SK-N-MC (cell line): Measurements from ENCODE around the gene PLA1A.

Experiments used
- DNase-seq: peaks from one replicate; pipeline ENCODE4 v3.0.0-alpha.2; 2011; ENCODE audit warnings: low read depth, low spot score
- H3K27ac ChIP-seq: fragments of 200-600 bp; sonication (generic); 2 replicates; pipeline ENCODE4 v1.5.1; 2016; ENCODE audit warnings: mixed run types
- H3K36me3 ChIP-seq: fragments of 200-600 bp; sonication (generic); 2 replicates; pipeline ENCODE4 v1.6.1; 2017; ENCODE audit warnings: antibody characterized with exemption, low read length, mixed read lengths; ENCODE audit not compliant: insufficient read depth
- H3K4me3 ChIP-seq: fragments of 200-600 bp; sonication (generic); 2 replicates; pipeline ENCODE4 v1.5.1; 2016
- H3K9ac ChIP-seq: fragments of 200-600 bp; sonication (generic); 2 replicates; pipeline ENCODE4 v1.8.0; 2017; ENCODE audit warnings: mixed run types, mixed read lengths; ENCODE audit not compliant: insufficient read length
- H3K9me3 ChIP-seq: fragments of 200-600 bp; sonication (generic); 2 replicates; pipeline ENCODE4 v1.6.1; 2017; ENCODE audit warnings: low read depth, mild to moderate bottlenecking, antibody characterized with exemption, low read length, moderate library complexity, mixed read lengths
- EZH2 ChIP-seq: fragments of 200-600 bp; sonication (generic); IDR thresholded peaks from one replicate; pipeline ENCODE4 v1.6.1; 2017; ENCODE audit warnings: antibody characterized with exemption
- FOXP2 ChIP-seq: optimal IDR thresholded peaks from 2 replicates; pipeline ENCODE3; 2011; ENCODE audit warnings: mild to moderate bottlenecking, moderate library complexity; ENCODE audit not compliant: insufficient read depth; ENCODE audit errors: extremely low read length, control extremely low read depth
- POLR2AphosphoS5 ChIP-seq: IDR thresholded peaks from 2 replicates; pipeline ENCODE4 v1.6.1; 2012; ENCODE audit warnings: mild to moderate bottlenecking, low read depth, low read length, borderline replicate concordance

PLA1A gene

DNA sequence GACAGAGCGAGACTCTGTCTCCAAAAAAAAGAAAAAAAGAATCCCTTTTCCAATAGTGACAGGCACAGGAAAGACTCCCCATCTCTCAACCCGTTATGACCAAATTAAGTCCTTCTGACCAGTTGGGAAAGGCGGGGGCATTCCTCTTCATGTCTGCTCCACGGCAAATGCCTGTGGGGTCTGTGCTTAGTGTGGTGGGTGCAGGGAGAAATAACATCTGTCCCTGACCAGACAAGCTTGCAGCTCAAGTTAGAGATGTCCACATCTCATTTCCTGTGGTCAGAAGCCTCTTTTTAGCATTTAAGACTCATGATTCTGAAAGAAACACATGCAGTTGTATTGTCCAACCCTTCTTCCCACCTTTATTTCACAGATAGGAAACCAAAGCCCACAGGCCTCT, 16.2 kb downstream of the PLA1A start:
- Histone ChIP-seq H3K36me3 (no peaks in the 10 kb centered on the region), H3K9me3 (no peaks in the 10 kb centered on the region), H3K9ac (no peak overlapping the region), H3K4me3 (no peak overlapping the region), H3K27ac (no peak overlapping the region)
- DNase-seq: no peak
- TF ChIP-seq FOXP2: no peak
- TF ChIP-seq POLR2AphosphoS5: no peak
- no peak for TF ChIP-seq EZH2

DNA sequence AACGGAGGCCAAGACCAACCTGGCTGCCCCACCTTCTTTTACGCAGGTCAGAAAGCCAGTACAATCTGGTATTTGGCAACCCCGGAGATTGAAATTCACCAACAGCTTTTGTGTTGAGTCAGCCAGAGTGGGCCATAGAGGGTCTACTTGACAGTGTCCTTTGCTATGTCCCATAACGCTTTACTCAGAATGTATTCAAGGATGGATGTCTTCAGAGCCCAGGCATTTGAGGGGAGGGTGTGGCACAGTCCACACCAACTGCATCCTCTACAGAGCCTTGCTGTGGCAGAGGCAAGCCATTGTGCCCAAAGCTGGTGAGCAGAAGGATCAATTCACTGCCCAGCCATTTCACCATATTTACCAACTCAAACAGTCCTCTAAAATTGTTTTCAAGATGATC, 18.4 kb downstream of the PLA1A start:
- no peak overlapping the region for H3K27ac ChIP-seq
- H3K9me3 ChIP-seq: no peaks in the 10 kb centered on the region
- no peak for DNase-seq
- TF ChIP-seq POLR2AphosphoS5 (no peak), EZH2 (no peak), FOXP2 (no peak)
- H3K4me3 ChIP-seq: no peak overlapping the region
- no peaks in the 10 kb centered on the region for H3K36me3 ChIP-seq
- no peak overlapping the region for H3K9ac ChIP-seq

DNA sequence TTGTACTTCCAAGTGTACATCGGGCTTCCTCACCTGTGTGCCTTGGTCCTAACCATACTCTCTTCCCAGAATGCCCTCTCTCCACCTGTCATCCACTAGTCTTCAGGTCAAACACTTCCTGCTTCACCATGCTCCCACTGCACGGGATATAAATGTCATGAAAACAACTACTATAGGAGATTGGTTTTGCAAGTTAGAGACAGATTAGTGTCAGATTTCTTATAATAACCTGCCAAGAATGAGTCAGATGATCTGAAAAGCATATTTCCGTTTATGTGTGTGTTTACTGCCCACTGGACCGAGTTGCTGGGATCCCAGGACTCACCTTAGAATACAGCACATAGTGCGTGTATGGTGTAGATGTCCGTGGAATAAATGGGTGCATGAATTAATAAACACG, 21.4 kb downstream of the PLA1A start:
- Histone ChIP-seq H3K9ac (no peak overlapping the region), H3K27ac (no peak overlapping the region), H3K9me3 (no peaks in the 10 kb centered on the region), H3K36me3 (no peaks in the 10 kb centered on the region), H3K4me3 (no peak overlapping the region)
- DNase-seq: no peak
- TF ChIP-seq EZH2 (no peak), FOXP2 (no peak), POLR2AphosphoS5 (no peak)

DNA sequence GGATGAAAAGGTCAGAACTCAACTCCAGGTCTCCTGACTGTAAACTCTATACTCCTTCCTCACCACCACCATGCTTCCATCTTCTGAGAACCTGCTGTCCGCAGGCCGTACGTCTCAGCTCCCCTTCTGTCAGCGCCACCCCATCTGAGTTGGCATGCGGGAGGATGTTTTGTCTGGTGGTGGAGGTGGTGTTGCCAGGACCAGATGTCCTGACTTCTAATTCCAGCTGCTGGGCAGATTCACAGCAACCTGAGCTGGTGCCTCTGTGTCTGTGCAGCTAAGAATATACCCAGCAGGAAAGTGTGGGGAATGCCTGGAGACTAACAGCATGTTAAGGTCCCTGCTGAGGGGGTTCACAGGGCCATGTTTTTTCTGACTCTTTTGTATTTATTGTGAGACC, 23.2 kb downstream of the PLA1A start:
- H3K27ac ChIP-seq: no peak overlapping the region
- no peaks in the 10 kb centered on the region for H3K9me3 ChIP-seq
- H3K9ac ChIP-seq: no peak overlapping the region
- no peak for DNase-seq
- TF ChIP-seq FOXP2: no peak
- TF ChIP-seq POLR2AphosphoS5: no peak
- no peak for TF ChIP-seq EZH2
- H3K4me3 ChIP-seq: no peak overlapping the region
- no peaks in the 10 kb centered on the region for H3K36me3 ChIP-seq

DNA sequence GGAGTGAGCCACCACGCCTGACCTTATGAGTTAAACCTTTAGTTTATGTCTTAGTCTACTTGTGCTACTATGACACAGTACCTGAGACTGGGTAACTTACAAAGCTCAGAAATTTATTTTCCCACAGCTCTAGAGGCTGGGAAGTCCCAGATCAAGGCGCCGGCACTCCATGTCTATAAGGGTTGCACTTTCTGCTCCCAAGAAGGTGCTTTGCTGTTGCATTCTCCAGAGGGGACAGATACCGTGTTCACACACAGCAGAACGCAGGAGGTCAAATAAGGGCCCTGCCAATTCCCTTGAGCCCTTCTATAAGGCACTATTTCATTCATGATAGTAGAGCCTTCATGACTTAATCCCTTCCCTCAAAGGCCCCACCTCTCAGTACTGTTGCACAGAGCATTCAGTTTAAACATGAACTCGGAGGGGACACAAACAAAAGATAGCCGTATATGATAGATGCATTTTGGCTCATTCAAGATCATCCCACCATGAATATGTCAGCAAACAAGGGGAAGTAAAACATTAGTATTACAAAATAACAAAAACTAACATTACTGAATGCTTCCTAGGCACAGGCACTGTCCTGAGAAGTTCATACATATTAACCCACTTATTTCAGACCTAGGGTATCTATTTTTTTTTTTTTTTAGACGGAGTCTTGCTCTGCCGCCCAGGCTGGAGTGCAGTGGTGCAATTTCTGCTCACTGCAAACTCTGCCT, 26.5 kb downstream of the PLA1A start:
- Histone ChIP-seq H3K36me3 (no peaks in the 10 kb centered on the region), H3K27ac (no peak overlapping the region), H3K4me3 (no peak overlapping the region), H3K9me3 (no peaks in the 10 kb centered on the region), H3K9ac (no peak overlapping the region)
- DNase-seq: no peak
- no peak for TF ChIP-seq POLR2AphosphoS5
- TF ChIP-seq FOXP2: no peak
- no peak for TF ChIP-seq EZH2

DNA sequence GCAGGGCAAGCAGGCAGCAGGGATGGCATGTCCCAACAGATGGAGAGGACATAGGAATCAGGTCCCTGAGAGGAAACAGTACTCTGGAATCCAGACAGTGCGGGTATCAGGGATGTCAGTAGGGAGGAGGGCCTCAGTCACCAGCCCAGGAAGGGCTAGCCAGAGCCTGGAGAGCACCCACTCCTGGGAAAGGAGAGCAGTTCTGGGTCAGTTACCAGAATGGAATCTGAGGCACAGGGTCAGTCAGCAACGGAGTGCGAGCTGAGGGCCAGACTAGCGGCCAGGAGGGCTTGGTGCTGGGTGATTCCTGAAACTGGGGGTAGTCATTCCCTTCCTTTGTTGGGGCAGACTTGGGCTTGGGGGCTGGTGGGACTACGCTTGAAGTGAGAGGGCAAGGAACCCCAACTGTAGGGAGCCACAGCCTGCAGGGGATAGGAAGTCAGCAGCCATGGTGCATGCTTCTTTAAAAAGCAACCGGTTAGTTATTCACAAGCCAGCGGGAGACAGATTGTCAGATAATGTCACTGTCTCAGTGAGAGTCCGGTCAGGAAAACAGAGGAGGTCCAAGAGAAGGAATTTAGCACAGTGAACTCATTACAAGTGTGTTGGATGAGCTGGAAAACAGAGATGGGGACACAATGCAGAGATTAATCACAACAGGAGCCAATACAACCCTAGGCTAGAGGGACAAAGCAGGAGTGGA, 27.9 kb downstream of the PLA1A start:
- Histone ChIP-seq H3K9ac (no peak overlapping the region), H3K36me3 (no peaks in the 10 kb centered on the region), H3K9me3 (no peaks in the 10 kb centered on the region), H3K27ac (no peak overlapping the region), H3K4me3 (no peak overlapping the region)
- TF ChIP-seq POLR2AphosphoS5 (no peak), EZH2 (no peak), FOXP2 (no peak)
- no peak for DNase-seq

DNA sequence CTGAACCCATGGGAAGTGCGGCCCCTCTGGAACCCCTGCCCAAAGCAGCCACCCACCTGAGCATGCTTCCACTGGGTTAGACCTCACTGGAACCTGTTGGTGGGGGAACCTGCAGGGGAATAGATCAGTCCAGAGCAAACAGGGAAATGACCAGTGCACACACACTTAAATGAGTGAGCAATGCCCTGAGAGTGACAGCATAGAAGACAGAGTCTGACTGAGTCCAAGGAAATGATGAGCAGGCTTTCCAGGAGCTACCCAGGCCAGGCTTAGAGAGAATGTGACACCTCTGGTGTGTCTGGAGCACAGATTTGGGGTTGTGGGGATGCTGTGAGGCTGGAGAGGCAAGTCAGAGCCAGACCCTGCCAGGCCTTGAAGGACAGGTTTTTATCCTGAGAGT, 28.5 kb downstream of the PLA1A start:
- no peak overlapping the region for H3K9ac ChIP-seq
- no peaks in the 10 kb centered on the region for H3K9me3 ChIP-seq
- H3K27ac ChIP-seq: no peak overlapping the region
- DNase-seq: no peak
- no peaks in the 10 kb centered on the region for H3K36me3 ChIP-seq
- H3K4me3 ChIP-seq: no peak overlapping the region
- TF ChIP-seq EZH2 (no peak), POLR2AphosphoS5 (no peak), FOXP2 (no peak)

DNA sequence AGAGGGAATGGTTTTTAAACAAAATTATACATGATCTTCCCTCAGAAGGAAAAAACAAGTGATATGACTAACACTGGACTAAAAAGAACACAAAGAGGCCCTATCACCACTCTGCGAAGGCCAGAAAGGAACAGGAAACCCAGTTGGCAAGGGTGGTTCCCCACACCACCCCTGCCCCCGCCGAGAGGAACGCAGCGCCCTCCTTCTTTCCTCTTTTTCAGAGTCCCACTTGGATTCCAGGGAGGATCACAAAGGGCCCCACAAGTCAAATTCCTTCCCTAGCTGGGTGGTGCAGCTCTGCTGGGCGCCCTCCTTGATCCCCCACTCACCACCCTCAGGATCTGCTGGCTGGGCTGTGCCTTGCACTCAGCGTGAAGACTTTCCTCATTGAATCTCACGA, 29.8 kb downstream of the PLA1A start:
- no peak overlapping the region for H3K27ac ChIP-seq
- no peak for DNase-seq
- TF ChIP-seq FOXP2 (no peak), POLR2AphosphoS5 (no peak), EZH2 (no peak)
- no peaks in the 10 kb centered on the region for H3K9me3 ChIP-seq
- no peaks in the 10 kb centered on the region for H3K36me3 ChIP-seq
- no peak overlapping the region for H3K4me3 ChIP-seq
- no peak overlapping the region for H3K9ac ChIP-seq

DNA sequence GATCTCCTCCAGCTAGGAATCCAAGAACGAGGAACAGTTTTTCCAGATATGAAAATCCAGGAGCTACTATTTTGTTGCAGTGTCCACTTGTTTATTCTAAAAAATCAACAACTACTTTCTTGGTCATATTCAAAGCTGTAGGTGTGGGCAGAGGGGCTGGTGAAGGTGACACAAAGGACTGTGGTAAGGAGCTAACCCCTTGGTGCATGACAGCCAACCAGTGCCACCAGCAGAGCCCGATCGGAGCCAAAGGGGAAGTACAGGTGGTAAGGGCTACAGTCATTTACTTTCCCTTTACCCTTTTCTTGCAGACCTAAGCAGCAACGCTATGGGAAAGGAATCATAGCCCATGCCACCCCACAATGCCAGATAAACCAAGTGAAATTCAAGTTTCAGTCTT, 30.7 kb downstream of the PLA1A start:
- no peak for DNase-seq
- Histone ChIP-seq H3K4me3 (no peak overlapping the region), H3K9ac (no peak overlapping the region), H3K9me3 (no peaks in the 10 kb centered on the region), H3K36me3 (no peaks in the 10 kb centered on the region), H3K27ac (no peak overlapping the region)
- TF ChIP-seq EZH2 (no peak), FOXP2 (no peak), POLR2AphosphoS5 (no peak)
